Stimulated activated CD8-positive, alpha-beta memory T cell treated with anti-CD3 and anti-CD28 coated beads, Interleukin-4, amount 100 ng/mL, for 4 hours (primary cell): ENCODE results near the gene AFAP1L2.

Experiments
- DNase-seq, 2 donors: peaks; one replicate each; pipeline ENCODE4 v3.0.0-alpha.2; 2020; ENCODE audit warnings: low read depth in 2 of 2, low spot score in 1 of 2

The AFAP1L2 gene

DNA sequence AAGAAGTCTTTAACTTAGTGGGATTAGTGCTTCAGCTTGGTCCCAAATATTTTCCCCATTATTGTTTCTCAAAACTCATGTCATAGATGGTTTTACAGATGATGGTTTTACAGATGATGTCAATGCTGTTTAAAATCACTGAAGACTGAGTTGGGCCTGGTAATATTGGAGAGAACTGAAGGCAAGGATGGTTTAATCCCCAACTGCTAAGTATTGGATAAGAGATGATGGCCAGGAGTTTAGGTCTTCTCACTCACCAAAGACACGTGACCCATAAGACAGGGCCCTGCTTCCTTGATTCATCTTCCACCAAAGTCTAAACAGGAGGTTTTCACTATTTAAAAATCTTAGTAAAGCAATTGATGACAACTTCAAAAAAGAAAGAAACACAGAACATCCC is 108.9 kb downstream of the AFAP1L2 start:
- DNase-seq: no peak

DNA sequence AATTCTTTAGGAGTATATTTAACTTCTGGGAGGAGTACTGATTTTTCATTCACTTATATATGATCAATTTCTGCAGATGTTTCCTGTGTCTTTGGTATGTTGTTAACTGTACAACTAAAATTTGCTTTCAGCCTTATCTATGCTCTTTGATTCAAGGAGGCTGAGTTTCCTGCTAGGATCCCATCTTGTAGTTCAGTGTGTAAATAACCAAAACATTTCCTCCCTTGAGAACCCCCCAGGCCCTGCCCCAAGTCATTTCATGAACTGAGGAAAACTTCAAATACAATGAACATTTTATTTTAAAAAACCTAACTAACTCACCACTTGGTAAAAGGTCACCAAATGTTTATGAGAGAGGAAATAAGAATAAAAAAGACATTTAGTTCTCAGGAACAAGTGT is 109.8 kb downstream of the AFAP1L2 start:
- DNase-seq: no peak

DNA sequence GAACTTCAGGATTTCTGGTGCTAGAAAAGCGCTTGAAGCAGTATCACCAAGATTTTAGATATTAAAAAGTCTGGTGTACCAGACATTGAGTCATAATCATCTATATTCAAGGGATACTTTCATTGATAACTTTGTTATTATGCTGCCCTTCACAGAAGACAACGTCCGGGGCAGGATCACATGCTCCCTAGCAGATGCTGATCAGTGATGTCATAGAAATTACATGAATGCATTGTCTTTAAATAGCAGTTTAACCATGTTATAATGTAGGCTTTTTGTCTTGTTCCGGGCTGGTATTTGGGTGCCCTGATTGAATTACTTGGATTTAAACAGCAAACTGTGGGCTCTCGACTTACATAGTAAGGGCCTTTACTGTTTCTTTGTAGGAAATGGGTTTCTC is 111.2 kb downstream of the AFAP1L2 start:
- no peak for DNase-seq

DNA sequence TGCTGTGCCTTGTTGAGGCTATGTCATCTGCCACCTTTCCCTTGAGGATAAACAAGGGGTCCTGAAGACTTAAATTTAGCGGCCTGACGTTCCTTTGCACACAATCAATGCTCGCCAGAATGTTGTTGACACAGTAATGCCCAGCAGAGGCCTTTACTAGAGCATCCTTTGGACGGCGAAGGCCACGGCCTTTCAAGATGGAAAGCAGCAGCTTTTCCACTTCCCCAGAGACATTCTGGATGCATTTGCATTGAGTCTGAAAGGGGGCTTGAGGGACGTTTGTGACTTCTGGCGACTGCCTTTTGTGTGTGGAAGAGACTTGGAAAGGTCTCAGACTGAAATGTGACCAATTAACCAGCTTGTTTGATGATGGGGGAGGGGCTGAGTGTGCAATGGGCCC is 112.8 kb downstream of the AFAP1L2 start:
- no peak for DNase-seq

DNA sequence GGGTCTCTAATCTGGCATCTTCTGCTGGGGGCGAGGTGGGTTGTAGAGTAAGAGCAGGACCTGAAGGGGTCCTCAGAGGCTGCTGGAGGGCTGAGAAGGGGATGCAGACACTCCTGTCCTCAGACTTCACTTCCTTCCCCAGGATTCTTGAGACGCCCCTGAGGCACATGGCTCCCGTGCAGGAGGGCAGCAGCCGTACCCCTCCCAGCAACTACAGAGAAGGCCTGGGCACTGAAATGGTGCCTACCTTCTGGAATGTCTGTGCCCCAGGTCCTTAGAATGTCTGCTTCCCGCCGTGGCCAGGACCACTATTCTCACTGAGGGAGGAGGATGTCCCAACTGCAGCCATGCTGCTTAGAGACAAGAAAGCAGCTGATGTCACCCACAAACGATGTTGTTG is 113.2 kb downstream of the AFAP1L2 start:
- DNase-seq: no peak

DNA sequence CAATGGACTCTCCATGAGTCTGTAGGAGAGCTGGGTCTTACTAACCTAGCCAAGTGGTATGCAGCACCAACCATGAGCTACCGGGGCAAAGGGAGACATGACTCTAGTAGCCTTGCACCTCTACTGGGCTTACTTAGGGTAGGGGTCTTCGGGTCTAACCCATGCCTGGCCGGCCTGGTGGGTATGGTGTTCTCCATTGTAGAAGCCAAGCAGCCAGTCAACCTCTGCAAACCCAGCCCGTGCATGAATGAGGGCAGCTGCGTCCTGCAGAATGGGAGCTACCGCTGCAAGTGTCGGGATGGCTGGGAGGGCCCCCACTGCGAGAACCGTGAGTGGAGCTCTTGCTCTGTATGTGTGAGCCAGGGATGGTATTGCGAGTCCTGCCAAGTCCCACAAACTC is 114.3 kb downstream of the AFAP1L2 start:
- DNase-seq: no peak

DNA sequence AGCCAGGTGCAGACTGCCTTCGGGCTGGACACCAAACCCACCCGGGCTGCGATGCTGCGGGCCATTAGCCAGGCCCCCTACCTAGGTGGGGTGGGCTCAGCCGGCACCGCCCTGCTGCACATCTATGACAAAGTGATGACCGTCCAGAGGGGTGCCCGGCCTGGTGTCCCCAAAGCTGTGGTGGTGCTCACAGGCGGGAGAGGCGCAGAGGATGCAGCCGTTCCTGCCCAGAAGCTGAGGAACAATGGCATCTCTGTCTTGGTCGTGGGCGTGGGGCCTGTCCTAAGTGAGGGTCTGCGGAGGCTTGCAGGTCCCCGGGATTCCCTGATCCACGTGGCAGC is 115.2 kb downstream of the AFAP1L2 start:
- no peak for DNase-seq

DNA sequence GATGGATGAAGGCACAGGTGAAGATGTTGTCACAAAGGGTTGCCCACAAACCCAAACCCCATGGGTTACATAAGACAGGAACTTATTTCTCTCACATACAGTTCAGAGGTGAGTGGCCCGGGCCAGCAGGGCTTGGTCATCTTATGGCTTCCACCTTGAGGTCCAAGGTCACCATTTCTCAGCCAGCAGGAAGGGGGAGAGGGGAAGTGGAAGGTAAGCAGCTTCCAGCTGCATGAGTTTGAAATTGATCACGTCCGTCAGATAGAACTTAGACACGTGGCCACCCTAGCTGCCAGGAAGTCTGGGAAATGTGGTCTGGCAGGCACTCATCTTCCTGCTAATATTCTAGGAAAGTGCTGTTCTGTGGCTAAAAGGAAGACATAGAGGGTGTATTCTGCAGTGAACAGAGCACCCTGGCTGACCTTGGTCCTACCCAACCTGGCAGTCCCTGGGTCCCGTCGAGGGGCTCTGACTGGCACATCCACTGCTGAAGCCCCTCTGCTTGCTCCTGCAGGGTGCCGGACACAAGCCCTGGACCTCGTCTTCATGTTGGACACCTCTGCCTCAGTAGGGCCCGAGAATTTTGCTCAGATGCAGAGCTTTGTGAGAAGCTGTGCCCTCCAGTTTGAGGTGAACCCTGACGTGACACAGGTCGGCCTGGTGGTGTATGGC is 115.7 kb downstream of the AFAP1L2 start:
- no peak for DNase-seq

DNA sequence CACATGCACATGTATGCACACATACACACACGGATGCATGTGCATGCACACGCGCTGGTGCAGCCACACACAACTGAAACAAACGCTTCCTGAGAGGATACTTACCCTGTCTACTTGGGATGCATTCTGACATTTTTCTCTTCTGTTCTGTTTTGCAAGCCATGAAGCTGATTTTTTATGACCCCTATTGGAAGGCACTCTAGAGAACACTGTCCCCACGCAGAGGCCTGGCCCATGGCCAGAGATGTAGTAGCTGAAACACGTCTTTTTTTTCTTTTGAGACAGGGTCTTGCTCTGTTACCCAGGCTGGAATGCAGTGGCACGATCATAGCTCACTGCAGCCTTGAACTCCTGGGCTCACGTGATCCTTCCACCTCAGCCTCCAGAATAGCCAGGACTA is 117.4 kb downstream of the AFAP1L2 start:
- no peak for DNase-seq

DNA sequence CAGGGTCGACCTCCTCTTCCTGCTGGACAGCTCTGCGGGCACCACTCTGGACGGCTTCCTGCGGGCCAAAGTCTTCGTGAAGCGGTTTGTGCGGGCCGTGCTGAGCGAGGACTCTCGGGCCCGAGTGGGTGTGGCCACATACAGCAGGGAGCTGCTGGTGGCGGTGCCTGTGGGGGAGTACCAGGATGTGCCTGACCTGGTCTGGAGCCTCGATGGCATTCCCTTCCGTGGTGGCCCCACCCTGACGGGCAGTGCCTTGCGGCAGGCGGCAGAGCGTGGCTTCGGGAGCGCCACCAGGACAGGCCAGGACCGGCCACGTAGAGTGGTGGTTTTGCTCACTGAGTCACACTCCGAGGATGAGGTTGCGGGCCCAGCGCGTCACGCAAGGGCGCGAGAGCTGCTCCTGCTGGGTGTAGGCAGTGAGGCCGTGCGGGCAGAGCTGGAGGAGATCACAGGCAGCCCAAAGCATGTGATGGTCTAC is 118.3 kb downstream of the AFAP1L2 start:
- no peak for DNase-seq

DNA sequence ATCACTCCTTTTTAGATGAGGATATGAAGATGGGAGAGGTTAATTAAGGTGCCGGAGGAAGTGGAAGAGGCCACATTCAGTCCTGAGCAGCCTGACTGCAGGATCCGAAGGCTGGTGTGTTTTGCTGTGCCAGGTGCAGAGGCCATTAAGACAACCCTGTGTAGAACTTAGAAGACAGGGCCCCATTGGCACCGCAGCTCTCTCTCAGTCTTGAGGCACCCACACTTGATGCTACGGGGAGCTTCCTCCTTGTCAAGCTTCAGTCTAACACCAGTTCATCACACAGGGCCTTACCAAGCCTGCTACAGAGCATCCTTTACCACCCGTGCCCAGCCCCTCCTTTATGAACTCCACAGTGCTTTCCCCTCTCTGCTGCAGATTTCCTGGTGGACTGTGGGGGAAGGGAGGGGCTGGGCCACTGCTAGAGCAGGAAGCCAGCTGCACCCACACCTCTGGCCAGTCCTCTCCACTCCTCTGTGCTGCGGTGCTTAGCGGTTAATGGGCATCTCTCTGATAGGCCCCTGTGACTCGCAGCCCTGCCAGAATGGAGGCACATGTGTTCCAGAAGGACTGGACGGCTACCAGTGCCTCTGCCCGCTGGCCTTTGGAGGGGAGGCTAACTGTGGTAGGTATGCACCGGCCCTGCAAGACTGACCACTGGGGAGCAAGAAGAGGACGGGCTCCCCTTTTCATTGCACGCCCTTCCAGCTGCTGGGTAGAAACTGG is 119.8 kb downstream of the AFAP1L2 start:
- DNase-seq: no peak

DNA sequence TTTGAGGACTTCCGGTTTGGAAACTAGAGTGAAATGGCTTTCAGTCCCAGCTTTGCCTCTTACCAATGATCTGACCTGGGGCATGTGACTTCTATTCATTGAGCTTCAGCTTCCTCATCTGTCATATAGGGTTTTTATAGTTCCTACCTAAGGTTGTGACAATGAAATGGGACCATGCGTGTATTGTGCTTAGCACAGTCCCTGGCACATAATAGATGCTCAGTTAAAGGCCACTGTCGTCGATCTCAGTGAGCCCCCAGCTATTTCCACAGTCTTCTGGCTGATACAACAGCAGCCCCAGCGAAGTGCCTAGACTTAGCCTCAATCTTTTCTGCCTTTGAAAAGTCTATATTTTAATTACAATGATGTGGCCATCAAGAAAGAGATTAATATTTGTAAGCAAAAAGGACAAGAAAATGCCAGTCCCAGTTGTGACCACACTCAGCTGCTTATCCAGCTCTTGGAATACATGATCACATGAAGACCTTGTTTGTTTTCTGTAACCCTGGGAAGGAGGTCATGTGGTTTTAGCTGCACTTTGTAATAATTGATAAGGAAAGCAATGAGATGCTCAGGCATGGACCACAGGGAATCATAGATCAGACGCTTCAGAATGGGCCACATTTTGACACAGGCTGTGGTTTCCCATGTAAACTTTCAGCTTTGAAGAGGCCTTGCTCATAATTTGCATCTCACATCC is 120.6 kb downstream of the AFAP1L2 start:
- no peak for DNase-seq

DNA sequence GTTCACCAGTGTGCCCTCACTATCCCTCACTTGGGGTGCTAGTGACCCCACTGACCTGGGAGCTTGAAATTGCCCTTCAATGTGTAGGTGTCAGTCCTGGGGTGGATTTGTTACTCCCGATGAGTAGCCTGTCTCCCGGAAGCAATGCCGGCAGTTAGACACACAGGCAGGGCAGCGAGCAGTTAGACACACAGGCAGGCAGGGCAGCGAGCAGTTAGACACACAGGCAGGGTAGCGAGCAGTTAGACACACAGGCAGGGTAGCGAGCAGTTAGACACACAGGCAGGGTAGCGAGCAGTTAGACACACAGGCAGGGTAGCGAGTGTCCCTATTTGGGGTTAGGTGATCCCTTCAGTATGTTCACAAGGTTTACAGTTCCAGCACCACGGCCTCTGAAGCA is 121.2 kb downstream of the AFAP1L2 start:
- DNase-seq: no peak

DNA sequence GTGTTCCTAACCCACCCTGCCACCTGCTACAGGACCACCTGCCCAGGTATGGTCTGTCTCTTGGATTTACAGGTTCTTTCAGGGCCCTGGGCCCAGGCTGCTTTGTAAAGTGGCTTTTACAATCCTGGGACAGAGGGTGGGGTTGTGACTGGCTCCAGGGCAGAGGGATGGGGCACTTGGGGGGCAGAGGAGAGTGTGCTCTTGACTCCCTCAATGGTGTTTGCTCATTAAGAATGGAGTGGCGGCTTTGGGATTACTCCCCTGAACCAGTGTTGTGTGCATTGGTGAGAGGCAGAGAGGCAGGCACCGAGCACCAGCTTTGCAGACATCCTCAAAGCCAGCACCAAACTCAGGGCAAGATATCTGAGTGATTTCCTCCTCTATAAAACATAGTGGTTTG is 121.8 kb downstream of the AFAP1L2 start:
- DNase-seq: no peak

DNA sequence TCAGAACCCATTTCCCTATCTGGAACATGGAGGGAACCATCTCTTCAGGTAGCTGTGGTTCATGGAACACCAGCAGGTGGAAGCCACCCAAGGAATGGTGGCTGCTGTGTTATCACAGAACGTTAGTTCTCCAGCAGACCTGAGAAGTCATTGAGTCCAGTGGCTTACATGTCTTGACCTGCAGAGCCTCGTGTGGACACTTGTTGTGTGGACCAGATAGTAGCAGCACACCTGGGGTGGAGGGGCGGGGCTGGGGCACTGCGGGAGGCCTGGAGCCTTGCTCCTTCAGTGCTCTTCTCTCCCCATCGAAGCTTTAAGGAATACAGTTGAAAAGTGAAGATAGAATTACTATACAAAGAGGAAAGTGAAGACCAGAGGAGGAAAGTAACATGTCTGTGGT is 122.8 kb downstream of the AFAP1L2 start:
- no peak for DNase-seq

DNA sequence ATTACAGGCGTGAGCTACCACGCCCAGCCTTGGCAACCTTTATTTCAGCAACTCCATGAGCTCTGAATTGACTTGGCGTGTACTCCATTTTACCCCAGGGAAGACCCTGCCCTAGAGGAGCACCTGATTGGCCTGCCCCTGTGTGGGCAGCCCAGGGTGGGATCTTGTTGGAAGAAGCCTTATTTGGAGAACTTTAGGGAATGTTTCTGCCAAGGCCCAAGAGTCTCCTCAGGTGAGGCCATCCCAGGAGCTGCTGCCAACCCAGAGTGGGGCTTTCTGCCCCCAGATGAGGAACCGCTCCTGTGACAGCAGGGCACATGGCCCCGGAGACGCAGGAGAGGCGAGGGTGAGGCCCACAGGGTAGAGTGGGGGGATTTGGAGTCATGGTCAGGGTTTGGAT is 123.3 kb downstream of the AFAP1L2 start:
- DNase-seq: no peak

DNA sequence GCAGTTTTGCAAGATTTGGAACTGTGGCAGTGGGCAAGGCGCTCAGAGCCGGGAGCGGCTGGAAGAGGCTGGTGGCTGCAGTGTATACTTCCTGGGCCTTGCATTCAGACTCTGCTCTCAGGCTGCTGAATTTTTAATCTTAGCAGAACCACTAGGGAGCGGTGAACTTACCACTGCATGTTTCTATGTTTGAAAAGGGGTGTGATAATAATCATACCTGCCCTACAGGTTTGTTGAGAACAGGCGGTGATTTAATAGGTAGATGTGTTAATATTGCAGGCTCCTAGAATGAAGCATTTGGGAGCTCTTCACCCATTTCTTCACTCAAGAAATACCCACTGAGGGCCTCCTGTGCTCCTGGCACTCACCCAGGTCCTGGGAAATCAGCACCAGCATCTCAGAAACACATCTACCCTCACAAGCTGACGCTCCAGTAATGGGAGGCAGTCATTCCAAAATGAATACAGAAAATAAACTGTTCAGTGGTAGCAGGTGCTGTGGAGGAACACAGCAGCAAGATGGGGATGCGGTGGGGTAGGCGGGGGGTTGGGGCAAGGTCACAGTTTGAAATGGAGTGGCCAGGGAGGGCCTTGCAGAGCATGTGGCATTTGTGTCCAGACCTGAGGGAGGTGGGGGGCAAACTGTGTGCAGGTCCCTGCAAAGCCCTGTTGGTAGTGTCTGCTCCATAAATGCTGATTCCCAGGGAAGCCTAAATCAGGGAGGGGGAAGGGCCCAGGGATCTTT is 124.2 kb downstream of the AFAP1L2 start:
- DNase-seq: no peak

DNA sequence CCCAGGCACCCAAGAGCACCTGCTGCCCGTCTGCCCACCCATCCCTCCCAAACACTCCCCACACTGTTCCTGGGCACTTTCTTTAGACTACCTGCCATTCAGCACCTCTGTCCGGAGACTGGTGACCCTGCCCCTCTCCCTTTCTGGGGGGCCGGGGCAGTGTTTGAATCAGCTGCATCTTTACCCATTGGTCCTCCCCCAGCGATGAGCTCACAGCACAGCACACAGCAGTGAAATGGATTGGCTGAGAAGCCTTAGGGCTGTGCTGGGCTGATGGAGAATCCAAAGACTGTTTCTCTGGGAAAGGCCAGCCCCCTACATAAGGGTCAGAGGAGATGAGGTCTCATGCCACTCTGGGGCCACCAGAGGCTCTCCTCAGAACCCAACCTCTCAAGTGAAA is 125.0 kb downstream of the AFAP1L2 start:
- no peak for DNase-seq

DNA sequence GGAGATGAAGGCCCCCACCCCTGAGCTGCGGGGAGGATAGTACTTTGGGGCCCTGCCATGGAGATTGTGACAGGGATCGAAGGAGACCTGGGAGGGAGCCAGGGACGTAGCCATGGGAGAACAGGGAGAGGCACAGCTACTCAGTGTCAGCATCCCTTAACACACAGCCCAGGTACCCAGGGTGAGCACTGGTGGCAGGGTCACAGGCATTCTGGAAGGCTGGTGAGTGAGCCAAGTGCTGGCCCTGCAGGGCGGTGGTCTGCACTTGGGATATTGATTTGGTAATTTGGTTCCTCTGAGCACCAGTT is 125.5 kb downstream of the AFAP1L2 start:
- no peak for DNase-seq

DNA sequence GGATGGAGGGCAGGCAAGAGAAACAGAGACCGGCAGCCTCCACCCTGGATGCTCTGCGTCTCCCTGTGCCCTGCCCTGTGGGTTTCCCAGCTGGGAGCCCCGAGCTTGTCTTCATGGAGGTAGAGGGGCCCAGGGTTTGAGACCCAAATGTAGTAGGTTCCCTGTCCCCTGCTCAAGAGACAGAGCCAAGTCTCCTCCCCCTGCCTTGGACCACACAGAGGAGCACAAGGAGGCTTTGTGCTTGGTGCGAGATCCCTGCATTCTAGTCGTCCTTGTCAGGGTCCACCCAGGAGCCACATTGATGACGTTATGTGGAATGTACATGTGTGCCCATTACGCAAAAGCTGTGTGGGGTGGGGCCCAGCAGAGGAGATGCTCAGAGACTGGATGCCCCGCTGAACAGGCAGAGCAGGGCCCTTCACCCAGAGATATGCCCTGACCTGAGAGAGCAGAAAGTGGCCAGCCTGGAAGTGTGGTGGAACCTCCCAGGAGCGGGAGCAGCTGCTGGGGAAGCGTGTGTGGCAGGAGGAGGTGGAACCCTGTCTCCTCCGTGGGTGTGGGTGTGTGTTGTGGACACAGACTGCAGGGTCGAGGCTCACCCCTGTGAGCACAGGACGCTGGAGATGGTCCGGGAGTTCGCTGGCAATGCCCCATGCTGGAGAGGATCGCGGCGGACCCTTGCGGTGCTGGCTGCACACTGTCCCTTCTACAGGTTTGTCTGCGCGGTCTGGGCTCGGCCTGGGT is 126.0 kb downstream of the AFAP1L2 start:
- DNase-seq: no peak

DNA sequence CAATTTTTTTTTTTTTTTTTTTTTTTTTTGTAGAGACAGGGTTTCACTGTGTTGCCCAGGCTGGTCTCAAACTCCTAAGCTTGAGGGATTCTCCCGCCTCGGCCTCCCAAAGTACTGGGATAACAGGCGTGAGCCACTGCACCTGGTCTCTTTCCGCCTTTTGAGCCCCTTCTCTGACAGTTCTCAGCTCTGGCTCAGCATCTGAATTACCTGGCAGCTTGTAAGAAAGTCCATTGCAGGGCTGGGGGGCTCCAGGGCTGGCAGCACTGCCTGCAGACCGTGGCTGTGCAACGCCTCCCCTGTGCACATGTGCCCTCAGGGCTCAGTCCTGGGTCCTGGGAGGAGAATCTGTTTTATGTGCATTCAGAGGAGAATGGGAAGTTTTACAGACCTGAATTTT is 127.6 kb downstream of the AFAP1L2 start:
- no peak for DNase-seq
